ENCODE measurements around the gene VPS39. TPM values are rescaled to one million over a fixed set of nuclear protein-coding genes. Genes with fewer than 3 reads are reported as not detected.

The VPS39 gene
- total and polyA plus RNA-seq, 9 donors = 30.3 to 61.5 (median 50.2) TPM

GRCh38 chr15:42226648-42227047 is 18.5 kb upstream of the VPS39 start:
- intact Hi-C loops (cut with DNase I) = no loop called here
- 93 to 98% (median 94%) methylated on average over 5 of the region's 5 CpGs for WGBS, 3 donors
- Histone ChIP-seq H3K4me3 (no peak overlapping the region), H3K27ac (no peak overlapping the region), H3K4me1 (ENCODE audit: insufficient read depth) (no peaks in the 10 kb centered on the region), H3K9me3 (no peaks in the 10 kb centered on the region), H3K36me3 (no peaks in the 10 kb centered on the region), H3K27me3 (no peaks in the 10 kb centered on the region)
- DNase-seq = no peak
- TF ChIP-seq EP300 (IDR thresholded peaks at IDR 0.05) (no peak), CTCF (IDR thresholded peaks at IDR 0.05) (no peak), POLR2A (IDR thresholded peaks at IDR 0.05) (no peak)

DNA sequence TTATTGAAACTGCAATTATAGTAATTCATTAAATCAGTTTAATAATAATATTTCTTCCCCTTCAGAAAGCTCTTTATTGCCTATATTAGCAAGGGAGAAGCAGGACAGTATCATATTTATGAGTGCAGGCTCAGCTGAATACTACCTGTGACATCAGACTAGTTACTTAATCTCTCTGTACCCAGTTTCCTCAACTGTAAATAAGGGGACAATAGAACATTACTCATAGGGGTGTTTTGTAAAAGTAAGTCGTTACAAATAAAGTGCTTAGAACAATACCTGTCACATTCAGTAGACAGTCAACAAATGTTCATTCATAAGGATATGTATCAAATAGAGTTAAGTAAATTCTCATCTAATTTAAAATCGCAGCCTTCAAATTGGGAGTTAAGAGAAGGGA is 12.1 kb upstream of the VPS39 start:
- WGBS, 3 donors = 48 to 51% (median 50%) methylated on average over 2 of the region's 2 CpGs
- Histone ChIP-seq H3K27ac (no peak overlapping the region), H3K9me3 (no peaks in the 10 kb centered on the region), H3K27me3 (no peaks in the 10 kb centered on the region), H3K4me1 (ENCODE audit: insufficient read depth) (no peaks in the 10 kb centered on the region), H3K36me3 (no peaks in the 10 kb centered on the region), H3K4me3 (no peak overlapping the region)
- intact Hi-C loops (cut with DNase I) = no loop called here
- no peak for DNase-seq
- TF ChIP-seq CTCF (IDR thresholded peaks at IDR 0.05) (no peak), EP300 (IDR thresholded peaks at IDR 0.05) (no peak), POLR2A (IDR thresholded peaks at IDR 0.05) (no peak)

- WGBS, 3 donors = 17 to 22% (median 22%) methylated on average over 2 of the region's 2 CpGs
- TF ChIP-seq POLR2A (IDR thresholded peaks at IDR 0.05) = no peak
- no peak for TF ChIP-seq EP300 (IDR thresholded peaks at IDR 0.05)
- no peak for TF ChIP-seq CTCF (IDR thresholded peaks at IDR 0.05)
- H3K9me3 ChIP-seq = no peaks in the 10 kb centered on the region
- DNase-seq = no peak
- intact Hi-C loops (cut with DNase I) = no loop called here
- no peak overlapping the region for H3K27ac ChIP-seq
- H3K27me3 ChIP-seq = no peaks in the 10 kb centered on the region
- no peaks in the 10 kb centered on the region for H3K36me3 ChIP-seq
- H3K4me3 ChIP-seq = no peak overlapping the region
- no peaks in the 10 kb centered on the region for H3K4me1 ChIP-seq (ENCODE audit: insufficient read depth)
Measured at GRCh38 chr15:42218953-42219592, 11.0 kb upstream of the VPS39 start.

DNA sequence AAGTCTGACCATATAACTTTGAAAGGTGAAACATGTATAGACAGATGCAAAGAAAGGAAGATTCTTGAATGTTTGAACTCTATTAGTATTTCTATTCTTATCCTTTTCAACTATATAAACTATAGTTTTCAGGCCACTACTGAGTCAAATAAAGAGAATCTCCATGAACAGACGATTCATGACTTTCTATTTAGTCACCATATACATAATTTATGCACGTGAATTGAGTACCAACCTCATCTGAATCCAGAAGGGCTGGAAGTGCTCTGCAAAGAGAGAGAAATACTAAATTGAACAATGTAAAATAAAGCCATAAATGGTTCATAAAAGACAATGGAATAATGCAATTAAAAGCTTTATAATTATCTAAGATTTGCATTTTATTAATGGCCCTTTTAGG is 9.5 kb upstream of the VPS39 start:
- Histone ChIP-seq H3K9me3 (no peaks in the 10 kb centered on the region), H3K27ac (no peak overlapping the region), H3K4me3 (no peak overlapping the region), H3K36me3 (no peaks in the 10 kb centered on the region), H3K4me1 (ENCODE audit: insufficient read depth) (no peaks in the 10 kb centered on the region), H3K27me3 (no peaks in the 10 kb centered on the region)
- TF ChIP-seq EP300 (IDR thresholded peaks at IDR 0.05) = no peak
- no peak for TF ChIP-seq CTCF (IDR thresholded peaks at IDR 0.05)
- no peak for TF ChIP-seq POLR2A (IDR thresholded peaks at IDR 0.05)
- 88 to 92% (median 88%) methylated on average over 2 of the region's 2 CpGs for WGBS, 3 donors
- DNase-seq = no peak
- intact Hi-C loops (cut with DNase I) = no loop called here

Data from ovary (tissue), 9 donors.